Pancreas (tissue), 10 donors: ENCODE measurements around the gene PCDHGC4. TPM values are rescaled to one million over a fixed set of nuclear protein-coding genes. Genes with fewer than 3 reads are reported as not detected.

Source experiments
- ATAC-seq, 4 donors: fragments of 200-7000 bp; cut with Tn5 transposase; one replicate each; pipeline versions ENCODE4 v1.8.0 to v1.9.1; 2020; ENCODE audit warnings: mild to moderate bottlenecking in 4 of 4, moderate library complexity in 4 of 4
- DNase-seq, 6 donors: peaks; one replicate each; pipeline ENCODE4 v3.0.0-alpha.2; 2020
- FAIRE-seq: peaks from 2 replicates; lab custom pipeline; 2012; peaks lifted over from hg19 to GRCh38; lab: Jason Lieb, UNC
- H3K27ac ChIP-seq, 4 donors: fragments of 200-600 bp; sonication (generic); 1 replicate in 3 of 4; 2 replicates in 1 of 4; pipeline versions ENCODE4 v1.5.0 to v1.8.0; 2020
- H3K27me3 ChIP-seq, 4 donors: fragments of 200-600 bp; one replicate each; pipeline ENCODE4 v1.8.0; 2021
- H3K36me3 ChIP-seq, 3 donors: fragments of 200-600 bp; sonication (generic) in 1 of 3; one replicate each; pipeline versions ENCODE4 v1.5.0 to v1.8.0; 2020 to 2021
- H3K4me1 ChIP-seq, 3 donors: fragments of 200-600 bp; one replicate each; pipeline ENCODE4 v1.8.0; 2021
- H3K4me3 ChIP-seq, 4 donors: fragments of 200-600 bp; sonication (generic) in 2 of 4; one replicate each; pipeline versions ENCODE4 v1.5.0 to v1.8.0; 2020 to 2021
- H3K9me3 ChIP-seq, 4 donors: fragments of 200-600 bp; one replicate each; pipeline ENCODE4 v1.8.0; 2021
- WGBS, 2 donors: extraction: QIAGEN DNeasy Blood & Tissue Kit; methylation state at CpG; one replicate each; pipeline ENCODE4 v1.1.7; 2013; 5-methylcytosine and 5-hydroxymethylcytosine counted together
- intact Hi-C, 3 donors: fragments of 100-400 bp; cut with DNase I; formaldehyde crosslinking; loops; one replicate each; pipeline versions ENCODE4 v1.11.1 to v1.14.2; 2022
- polyA plus RNA-seq, 2 donors: library from polyadenylated mRNA; stranded (reverse); fragments of 200-250 nt; gene quantifications; one replicate each; pipeline ENCODE4 v1.2.3, GENCODE V29; 2013
- total RNA-seq, 6 donors: library from RNA; stranded (reverse); fragmentation: NEBNext Ultra II Directional in 4 of 6; extraction: Animal tissue kit (Norgen Biotek cat#: 25700) in 4 of 6; gene quantifications; one replicate each; pipeline versions ENCODE4 v1.2.1 to v1.2.4, GENCODE V29; 2021 to 2023
- TF ChIP-seq, protein P1 (sequence below), 4 donors: fragments of 200-600 bp; sonication (generic) in 3 of 4; IDR thresholded peaks; one replicate each; pipeline versions ENCODE4 v1.5.0 to v1.8.0; 2021; ENCODE audit warnings: antibody characterized with exemption in 4 of 4
- donor health status: healthy with polysubstance abuse.
- donor health status: DM: no; HTN: no; CAD: no; lungs with moderate emphysema.
- donor health status: DM: no; HTN: no; CAD: no.
- donor health status: control.
- donor health status: control.
- donor health status: Bipolar disorder and iron deficiency.
- donor health status: DM: yes; HTN: yes; CAD: no.
- donor health status: DM: no; HTN: no; CAD: no.
- donor health status: DM: no; HTN: no; CAD: no.
- donor health status: DM: yes; HTN: yes; CAD: no.

Gene PCDHGC4
- total and polyA plus RNA-seq, 8 donors: 0.35 to 1.4 (median 0.70) TPM

DNA sequence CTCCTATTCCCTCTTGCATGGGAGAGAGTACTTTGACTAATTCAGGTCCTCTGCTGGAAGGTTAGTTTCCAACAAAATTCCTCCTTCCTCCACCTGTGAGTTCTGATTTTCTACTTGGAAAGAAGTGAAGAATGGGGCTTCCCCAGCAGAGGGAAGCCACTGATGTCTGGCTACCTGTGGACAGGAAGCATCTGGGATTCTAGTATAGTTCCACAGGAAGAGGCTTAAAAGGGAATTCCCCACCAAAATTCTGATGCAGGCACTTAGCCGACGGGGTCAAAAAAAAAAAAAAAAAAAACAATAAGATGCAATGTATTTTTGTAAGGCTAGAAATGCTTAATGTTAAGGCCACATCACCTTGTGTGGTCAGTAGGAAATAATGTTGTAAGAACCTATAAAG, 37.5 kb downstream of the PCDHGC4 start:
- DNase-seq: no peak
- H3K9me3 ChIP-seq: no peaks in the 10 kb centered on the region
- peaks cover 0 to 5% (median 0%) of the 10 kb centered on the region in 3 donors for H3K36me3 ChIP-seq
- no peak overlapping the region for H3K4me3 ChIP-seq
- H3K27ac ChIP-seq: peak overlapping the region in 2 of 4 donors; percentile 51 to 58
- H3K27me3 ChIP-seq: no peaks in the 10 kb centered on the region
- H3K4me1 ChIP-seq: peaks cover 5 to 26% (median 11%) of the 10 kb centered on the region in 3 donors
- no peak for ATAC-seq
- no peak for FAIRE-seq
- WGBS, 2 donors: 71 to 76% methylated on average over 2 of the region's 2 CpGs
- TF ChIP-seq, protein P1, sequence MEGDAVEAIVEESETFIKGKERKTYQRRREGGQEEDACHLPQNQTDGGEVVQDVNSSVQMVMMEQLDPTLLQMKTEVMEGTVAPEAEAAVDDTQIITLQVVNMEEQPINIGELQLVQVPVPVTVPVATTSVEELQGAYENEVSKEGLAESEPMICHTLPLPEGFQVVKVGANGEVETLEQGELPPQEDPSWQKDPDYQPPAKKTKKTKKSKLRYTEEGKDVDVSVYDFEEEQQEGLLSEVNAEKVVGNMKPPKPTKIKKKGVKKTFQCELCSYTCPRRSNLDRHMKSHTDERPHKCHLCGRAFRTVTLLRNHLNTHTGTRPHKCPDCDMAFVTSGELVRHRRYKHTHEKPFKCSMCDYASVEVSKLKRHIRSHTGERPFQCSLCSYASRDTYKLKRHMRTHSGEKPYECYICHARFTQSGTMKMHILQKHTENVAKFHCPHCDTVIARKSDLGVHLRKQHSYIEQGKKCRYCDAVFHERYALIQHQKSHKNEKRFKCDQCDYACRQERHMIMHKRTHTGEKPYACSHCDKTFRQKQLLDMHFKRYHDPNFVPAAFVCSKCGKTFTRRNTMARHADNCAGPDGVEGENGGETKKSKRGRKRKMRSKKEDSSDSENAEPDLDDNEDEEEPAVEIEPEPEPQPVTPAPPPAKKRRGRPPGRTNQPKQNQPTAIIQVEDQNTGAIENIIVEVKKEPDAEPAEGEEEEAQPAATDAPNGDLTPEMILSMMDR (IDR thresholded peaks at IDR 0.05): no peak
- intact Hi-C loops: loop anchor here in 1 of 3 donors (10.0 kb wide), 1 partner anchor 108 kb away; the partner anchor contains the start of genes PCDHGA10 and PCDHGB7

GRCh38 chr5:141523991-141524390, 39.2 kb downstream of the PCDHGC4 start:
- Histone ChIP-seq H3K36me3 (peaks cover 0 to 5% (median 0%) of the 10 kb centered on the region in 3 donors), H3K27ac (no peak overlapping the region), H3K27me3 (no peaks in the 10 kb centered on the region), H3K4me3 (no peak overlapping the region), H3K4me1 (peaks cover 15 to 39% (median 25%) of the 10 kb centered on the region in 3 donors), H3K9me3 (no peaks in the 10 kb centered on the region)
- ATAC-seq (no peak), FAIRE-seq (no peak), DNase-seq (no peak)
- 89 to 90% methylated on average over 8 of the region's 8 CpGs for WGBS, 2 donors
- TF ChIP-seq, protein P1 (IDR thresholded peaks at IDR 0.05): no peak
- intact Hi-C loops: loop anchor here in 1 of 3 donors (10.0 kb wide), 1 partner anchor 109 kb away; the partner anchor contains the start of genes PCDHGA10 and PCDHGB7

DNA sequence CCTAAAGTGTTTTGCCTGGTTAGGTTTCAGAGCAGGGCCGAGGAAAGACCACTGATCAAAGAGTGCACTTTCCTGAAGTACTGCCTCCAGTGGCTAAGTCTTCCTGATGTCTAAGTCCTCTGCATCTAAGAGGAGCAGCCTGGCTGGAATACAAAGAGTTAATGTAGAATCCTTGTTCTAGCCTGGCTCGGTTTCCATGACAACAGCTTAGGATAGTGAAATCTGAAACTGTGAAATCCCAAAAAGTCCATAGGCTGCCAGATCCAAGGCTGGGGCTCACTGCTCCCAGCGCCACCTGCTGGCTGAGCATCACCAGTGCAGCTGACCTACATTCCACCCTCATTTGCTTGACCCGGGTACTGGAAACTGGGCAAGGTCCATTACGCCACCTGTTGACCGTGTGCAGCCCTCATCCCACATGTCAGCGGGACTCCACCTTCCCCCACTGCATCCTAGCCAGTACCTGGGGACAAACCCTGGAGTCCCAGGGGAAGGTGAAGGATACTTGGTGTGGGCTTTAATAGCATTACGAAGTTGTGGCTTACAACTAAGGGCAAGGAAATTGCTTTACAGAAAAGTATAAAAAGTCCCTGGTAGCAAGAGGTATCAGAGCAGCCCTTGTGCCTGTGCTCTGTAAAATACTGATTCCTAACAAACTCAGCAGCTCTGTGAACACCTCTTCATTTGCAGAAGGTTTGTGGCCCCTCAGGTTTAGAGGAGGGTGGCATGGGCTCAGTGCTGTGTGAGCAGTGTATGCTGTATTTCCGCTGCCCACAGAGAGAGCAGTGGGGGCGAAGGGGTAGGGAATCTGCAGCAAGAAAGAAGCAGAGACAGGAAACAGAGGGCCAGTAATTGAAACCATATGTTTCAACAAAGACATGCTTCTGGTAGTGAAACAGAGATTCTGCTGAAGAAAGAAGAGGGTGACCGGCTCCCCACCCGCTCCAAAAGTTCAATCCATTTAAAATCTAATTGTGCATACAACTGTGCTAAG, 40.1 kb downstream of the PCDHGC4 start:
- H3K36me3 ChIP-seq: peaks cover 0 to 5% (median 0%) of the 10 kb centered on the region in 3 donors
- peak overlapping the region in 2 of 4 donors; percentile 48 to 65 for H3K27ac ChIP-seq
- no peak for FAIRE-seq
- DNase-seq: peak; percentile 82 to 89 (median 84)
- H3K9me3 ChIP-seq: no peaks in the 10 kb centered on the region
- peak; percentile 76 to 90 (median 86) for ATAC-seq
- H3K27me3 ChIP-seq: no peaks in the 10 kb centered on the region
- intact Hi-C loops: loop anchor here in 1 of 3 donors (10.0 kb wide), 1 partner anchor 110 kb away; the partner anchor contains the start of genes PCDHGA10 and PCDHGB7
- no peak overlapping the region for H3K4me3 ChIP-seq
- TF ChIP-seq, protein P1 (IDR thresholded peaks at IDR 0.05): peak; percentile 96 to 98 (median 98)
- 42 to 45% methylated on average over 12 of the region's 12 CpGs for WGBS, 2 donors
- peaks cover 23 to 43% (median 31%) of the 10 kb centered on the region in 3 donors for H3K4me1 ChIP-seq

- no peak overlapping the region for H3K4me3 ChIP-seq
- peak in 1 of 6 donors; percentile 53 for DNase-seq
- intact Hi-C loops: loop anchor here in 1 of 3 donors (10.0 kb wide), 1 partner anchor 111 kb away; the partner anchor contains the start of genes PCDHGA10 and PCDHGB7
- TF ChIP-seq, protein P1 (IDR thresholded peaks at IDR 0.05): no peak
- no peak for FAIRE-seq
- WGBS, 2 donors: 55 to 59% methylated on average over 7 of the region's 7 CpGs
- H3K9me3 ChIP-seq: no peaks in the 10 kb centered on the region
- H3K27ac ChIP-seq: peak overlapping the region in 1 of 4 donors; percentile 65
- H3K4me1 ChIP-seq: peaks cover 23 to 43% (median 31%) of the 10 kb centered on the region in 3 donors
- peaks cover 0 to 5% (median 0%) of the 10 kb centered on the region in 3 donors for H3K36me3 ChIP-seq
- H3K27me3 ChIP-seq: no peaks in the 10 kb centered on the region
- peak in 3 of 4 donors; percentile 20 to 38 (median 37) for ATAC-seq
These were observed 40.8 kb downstream of the PCDHGC4 start for GRCh38 chr5:141525653-141526052.
